Measurements from ENCODE around the gene MRPL49. TPM values are rescaled to one million over a fixed set of nuclear protein-coding genes. Genes with fewer than 3 reads are reported as not detected.

Gene MRPL49
- polyA plus RNA-seq, 1 experiment = 54.2 TPM

GRCh38 chr11:65113839-65114238 is 8.3 kb upstream of the MRPL49 start:
- Histone ChIP-seq H3K9me3 (ENCODE audit: control insufficient read depth, insufficient read depth, low read length) (peaks cover 3% of the 10 kb centered on the region; the same call in 1 of the 2 replicates), H3K27ac (ENCODE audit: low read depth, low read length) (no peak overlapping the region), H3K27me3 (ENCODE audit: control insufficient read depth, insufficient read depth, low read length) (no peaks in the 10 kb centered on the region), H3K4me3 (ENCODE audit: low read depth, low read length) (no peak overlapping the region)
- ChIA-PET CTCF (interaction anchor here (1.0 to 1.3 kb wide), 3 partner anchors 16 to 239 kb away, joined by 3 to 5 read pairs (median 4); no protein-coding TSS in a partner anchor), POLR2A (interaction anchor here (1.2 kb wide), 1 partner anchor 9 kb away, joined by 3 read pairs; the partner anchor contains the start of gene MRPL49)
- TF ChIP-seq, protein P1, sequence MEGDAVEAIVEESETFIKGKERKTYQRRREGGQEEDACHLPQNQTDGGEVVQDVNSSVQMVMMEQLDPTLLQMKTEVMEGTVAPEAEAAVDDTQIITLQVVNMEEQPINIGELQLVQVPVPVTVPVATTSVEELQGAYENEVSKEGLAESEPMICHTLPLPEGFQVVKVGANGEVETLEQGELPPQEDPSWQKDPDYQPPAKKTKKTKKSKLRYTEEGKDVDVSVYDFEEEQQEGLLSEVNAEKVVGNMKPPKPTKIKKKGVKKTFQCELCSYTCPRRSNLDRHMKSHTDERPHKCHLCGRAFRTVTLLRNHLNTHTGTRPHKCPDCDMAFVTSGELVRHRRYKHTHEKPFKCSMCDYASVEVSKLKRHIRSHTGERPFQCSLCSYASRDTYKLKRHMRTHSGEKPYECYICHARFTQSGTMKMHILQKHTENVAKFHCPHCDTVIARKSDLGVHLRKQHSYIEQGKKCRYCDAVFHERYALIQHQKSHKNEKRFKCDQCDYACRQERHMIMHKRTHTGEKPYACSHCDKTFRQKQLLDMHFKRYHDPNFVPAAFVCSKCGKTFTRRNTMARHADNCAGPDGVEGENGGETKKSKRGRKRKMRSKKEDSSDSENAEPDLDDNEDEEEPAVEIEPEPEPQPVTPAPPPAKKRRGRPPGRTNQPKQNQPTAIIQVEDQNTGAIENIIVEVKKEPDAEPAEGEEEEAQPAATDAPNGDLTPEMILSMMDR (IDR thresholded peaks at IDR 0.05; ENCODE audit: low read depth, low read length) = no peak
- no peak for DNase-seq (ENCODE audit: low read depth, low spot score)

DNA sequence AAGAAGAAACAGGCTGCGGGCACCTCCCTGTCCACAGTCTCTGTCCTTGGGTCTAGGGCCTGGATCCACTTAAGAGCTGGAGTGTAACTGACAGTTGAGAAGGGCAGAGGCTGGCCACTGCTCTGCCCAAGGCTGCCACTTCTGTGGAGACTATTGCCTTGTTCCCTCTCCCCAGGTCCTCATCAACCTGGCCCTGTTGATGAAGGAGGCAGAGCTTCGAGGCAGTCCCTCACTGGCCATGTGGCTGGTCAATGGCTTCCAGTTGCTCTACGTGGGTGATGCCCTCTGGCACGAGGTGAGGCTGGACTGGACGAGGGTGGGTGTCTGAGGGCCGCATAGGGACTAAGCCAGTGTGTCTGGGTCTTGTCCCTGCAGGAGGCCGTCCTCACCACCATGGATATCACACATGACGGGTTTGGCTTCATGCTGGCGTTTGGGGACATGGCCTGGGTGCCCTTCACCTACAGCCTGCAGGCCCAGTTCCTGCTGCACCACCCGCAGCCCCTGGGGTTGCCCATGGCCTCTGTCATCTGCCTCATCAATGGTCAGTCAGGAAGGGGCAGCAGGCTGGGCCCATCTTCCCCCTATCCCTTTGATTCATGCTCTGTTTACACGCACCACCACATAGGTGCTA is 7.5 kb upstream of the MRPL49 start:
- Histone ChIP-seq H3K9me3 (ENCODE audit: control insufficient read depth, insufficient read depth, low read length) (peaks cover 3% of the 10 kb centered on the region; the same call in 1 of the 2 replicates), H3K4me3 (ENCODE audit: low read depth, low read length) (no peak overlapping the region), H3K27me3 (ENCODE audit: control insufficient read depth, insufficient read depth, low read length) (no peaks in the 10 kb centered on the region), H3K27ac (ENCODE audit: low read depth, low read length) (no peak overlapping the region)
- DNase-seq (ENCODE audit: low read depth, low spot score) = no peak
- ChIA-PET POLR2A (interaction anchor here (1.2 kb wide), 1 partner anchor 8 kb away, joined by 3 read pairs; the partner anchor contains the start of gene MRPL49), CTCF (interaction anchor here (1.0 kb wide), 1 partner anchor 238 kb away, joined by 3 read pairs; no protein-coding TSS in a partner anchor)
- TF ChIP-seq, protein P1 (IDR thresholded peaks at IDR 0.05; ENCODE audit: low read depth, low read length) = no peak

- no peak overlapping the region for H3K4me3 ChIP-seq (ENCODE audit: low read depth, low read length)
- ChIA-PET POLR2A (interaction anchor here (0.7 kb wide), 1 partner anchor 272 kb away, joined by 6 read pairs; no protein-coding TSS in a partner anchor), CTCF (no interaction called here)
- TF ChIP-seq, protein P1 (IDR thresholded peaks at IDR 0.05; ENCODE audit: low read depth, low read length) = no peak
- H3K27me3 ChIP-seq (ENCODE audit: control insufficient read depth, insufficient read depth, low read length) = no peaks in the 10 kb centered on the region
- DNase-seq (ENCODE audit: low read depth, low spot score) = no peak
- peaks cover 3% of the 10 kb centered on the region; the same call in 1 of the 2 replicates for H3K9me3 ChIP-seq (ENCODE audit: control insufficient read depth, insufficient read depth, low read length)
- H3K27ac ChIP-seq (ENCODE audit: low read depth, low read length) = no peak overlapping the region
These were observed 6.6 kb upstream of the MRPL49 start for GRCh38 chr11:65115361-65116082.

DNA sequence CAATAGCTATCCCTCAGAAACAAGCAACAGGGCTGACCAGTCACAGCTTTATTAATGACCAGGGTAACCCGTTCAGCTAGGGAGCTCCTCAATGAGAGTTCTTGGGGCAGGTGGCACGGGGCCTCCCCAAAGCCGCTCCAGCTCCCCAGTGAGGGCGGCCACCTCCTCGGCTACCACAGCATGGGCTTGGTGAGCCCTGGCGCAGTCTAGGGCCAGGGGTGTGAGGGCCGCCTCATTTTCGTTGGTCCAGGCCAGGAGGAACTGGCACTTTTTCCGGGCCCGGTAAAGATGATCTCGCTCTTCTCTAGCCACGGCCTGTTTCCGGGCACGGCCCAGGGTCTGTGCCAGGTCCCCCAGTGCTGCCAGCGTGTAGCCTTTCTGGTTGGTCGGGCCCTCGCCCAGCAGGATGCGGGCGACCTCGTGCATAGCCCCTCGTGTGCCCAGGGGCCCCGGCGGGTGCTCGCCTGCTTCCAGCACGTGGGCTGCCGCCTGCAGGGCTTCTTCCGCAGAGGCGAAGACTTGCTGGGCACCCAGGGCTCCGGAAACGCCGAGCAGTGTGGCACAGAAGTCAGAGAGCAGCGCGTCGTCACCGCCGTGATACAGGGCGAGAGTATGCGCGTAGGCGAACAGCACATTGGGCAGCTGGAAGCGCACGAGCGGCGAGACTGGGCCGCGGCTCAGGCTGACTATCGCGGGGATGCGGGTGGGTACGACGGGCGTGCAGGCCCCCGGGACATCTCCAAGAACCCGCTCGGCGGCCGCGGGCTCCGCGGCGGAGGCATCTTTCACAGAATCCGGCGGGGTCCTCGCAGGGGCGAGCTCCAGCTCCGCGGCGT is 5.5 kb upstream of the MRPL49 start:
- CTCF ChIA-PET = interaction anchor here (0.9 to 1.2 kb wide), 3 partner anchors 14 to 228 kb away, joined by 3 to 5 read pairs (median 3); no protein-coding TSS in a partner anchor
- peaks cover 3% of the 10 kb centered on the region; the same call in 1 of the 2 replicates for H3K9me3 ChIP-seq (ENCODE audit: control insufficient read depth, insufficient read depth, low read length)
- POLR2A ChIA-PET = interaction anchor here (1.0 to 2.7 kb wide), 3 partner anchors 18 to 199 kb away, joined by 3 to 14 read pairs (median 5); partner anchors contain the start of genes CAPN1 and SYVN1
- peak overlapping the region; percentile 92 for H3K4me3 ChIP-seq (ENCODE audit: low read depth, low read length)
- no peaks in the 10 kb centered on the region for H3K27me3 ChIP-seq (ENCODE audit: control insufficient read depth, insufficient read depth, low read length)
- peak; percentile 36 for DNase-seq (ENCODE audit: low read depth, low spot score)
- H3K27ac ChIP-seq (ENCODE audit: low read depth, low read length) = peak overlapping the region; percentile 73
- TF ChIP-seq, protein P1 (IDR thresholded peaks at IDR 0.05; ENCODE audit: low read depth, low read length) = no peak

Data from AG04450 (cell line).